ENCODE data around the gene HECTD2.
"Not testable (repeated sequence)": the region's sequence is repeated elsewhere in the genome, so short reads cannot be mapped to it uniquely, and the experiment has no call there.

Gene HECTD2

DNA sequence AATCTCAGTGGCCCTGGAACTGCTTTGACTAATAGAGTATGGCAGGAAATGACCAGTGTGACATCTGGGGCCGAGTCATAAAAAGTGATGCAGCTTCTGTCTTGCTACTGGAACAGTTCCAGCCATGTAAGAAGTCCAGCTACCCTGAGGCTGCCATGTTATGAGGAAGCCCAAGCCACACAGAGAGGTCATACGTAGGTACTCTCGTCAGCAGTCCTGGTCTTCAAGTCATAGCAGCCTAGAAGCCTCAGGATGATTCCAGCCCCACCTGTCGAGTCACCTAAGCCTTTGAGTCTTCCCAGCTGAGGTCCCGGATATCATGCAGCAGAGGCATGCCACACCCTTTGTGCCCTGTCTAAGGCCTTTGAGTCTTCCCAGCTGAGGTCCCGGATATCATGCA is 130.6 kb downstream of the HECTD2 start:
- DNase-seq = no peak

DNA sequence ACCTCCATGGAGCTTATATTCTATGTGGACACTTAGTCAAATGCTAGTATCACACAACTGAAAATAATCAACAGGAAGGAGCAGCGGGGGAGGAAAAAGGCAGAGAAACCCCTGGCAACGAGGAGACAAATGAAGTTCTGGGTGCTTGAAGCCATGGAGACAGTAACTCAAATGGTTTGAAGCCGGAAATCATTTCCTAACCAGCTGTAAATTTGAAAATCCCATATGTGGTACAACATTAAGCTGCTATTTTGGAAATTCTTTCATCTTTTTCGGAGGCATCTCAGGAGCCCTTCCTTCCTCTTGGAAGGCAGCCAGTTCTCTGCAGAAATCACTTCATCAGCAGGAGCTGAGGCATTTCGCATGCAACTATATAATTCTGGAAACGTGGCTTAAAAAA is 131.3 kb downstream of the HECTD2 start:
- peak; percentile 17 for DNase-seq

DNA sequence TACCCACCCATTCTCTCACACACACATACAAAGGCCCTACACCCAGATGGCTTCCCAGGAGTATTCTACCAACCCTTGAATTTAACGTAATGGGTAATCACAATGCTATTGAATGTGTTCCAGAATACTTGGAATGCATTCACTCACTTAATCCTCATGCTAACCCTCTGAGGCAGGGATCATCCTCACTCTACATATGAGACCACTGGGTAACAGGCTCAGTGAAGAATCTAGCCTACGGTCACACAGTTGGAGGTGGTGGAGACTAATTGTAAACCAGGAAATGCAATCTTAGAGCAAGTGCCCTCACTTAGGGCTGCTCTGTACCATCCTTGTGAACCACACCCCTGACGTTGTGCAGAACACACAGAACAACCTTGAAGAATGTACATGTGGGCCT is 135.2 kb downstream of the HECTD2 start:
- DNase-seq = no peak

DNA sequence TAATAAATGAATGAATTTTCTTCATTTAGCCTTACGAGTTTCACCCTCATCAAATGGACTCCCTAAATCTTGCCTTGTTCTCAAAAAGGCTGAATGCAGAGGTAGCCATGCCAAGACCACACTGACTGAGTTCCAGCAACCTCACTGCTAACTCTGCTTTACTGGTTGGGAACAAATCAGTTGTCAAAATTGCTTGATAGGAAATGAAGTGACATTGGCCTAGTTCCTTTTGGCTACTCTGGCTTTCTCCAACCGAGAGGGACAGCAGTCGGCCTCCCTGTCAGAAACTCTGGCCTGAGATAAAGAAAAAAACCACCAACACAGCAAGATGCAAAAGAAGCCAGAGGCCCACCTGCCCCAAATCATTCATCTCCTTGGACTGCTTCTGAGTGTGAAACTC is 135.7 kb downstream of the HECTD2 start:
- DNase-seq = no peak

DNA sequence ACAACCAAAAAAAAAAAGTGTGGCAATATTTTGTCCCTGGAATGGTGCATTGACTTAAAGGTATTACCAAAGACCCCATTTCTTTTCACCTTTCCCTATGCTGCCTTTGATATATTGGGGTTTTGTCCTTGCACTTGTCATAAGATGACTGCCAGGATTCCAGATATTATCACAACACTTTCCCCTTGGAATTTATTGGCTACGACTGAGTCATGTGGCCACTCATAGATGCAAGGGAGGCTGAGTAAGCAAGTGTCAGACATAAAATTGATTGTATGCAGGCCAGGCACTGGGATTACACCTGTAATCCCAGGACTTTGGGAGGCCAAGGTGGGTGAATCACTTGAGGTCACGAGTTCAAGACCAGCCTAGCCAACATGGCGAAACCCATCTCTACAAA is 139.1 kb downstream of the HECTD2 start:
- no peak for DNase-seq

DNA sequence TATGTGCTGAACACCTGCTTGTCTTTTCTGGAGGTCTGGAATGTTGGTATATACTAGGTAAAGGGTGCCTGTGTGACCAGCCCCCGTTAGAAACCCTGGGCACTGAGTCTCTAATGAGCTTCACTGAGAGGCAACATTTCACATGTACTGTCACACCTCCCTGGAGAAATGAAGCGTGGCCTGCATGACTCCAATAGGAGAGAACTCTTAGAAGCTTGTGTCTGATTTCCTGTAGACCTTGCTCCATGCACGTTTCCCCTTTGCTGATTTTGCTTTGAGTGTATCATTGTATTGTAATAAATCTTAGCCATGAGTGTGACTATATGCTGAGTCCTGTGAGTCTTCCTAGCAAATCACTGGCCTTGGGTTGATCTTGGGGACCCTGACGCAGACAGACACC is 139.9 kb downstream of the HECTD2 start:
- DNase-seq = no peak

DNA sequence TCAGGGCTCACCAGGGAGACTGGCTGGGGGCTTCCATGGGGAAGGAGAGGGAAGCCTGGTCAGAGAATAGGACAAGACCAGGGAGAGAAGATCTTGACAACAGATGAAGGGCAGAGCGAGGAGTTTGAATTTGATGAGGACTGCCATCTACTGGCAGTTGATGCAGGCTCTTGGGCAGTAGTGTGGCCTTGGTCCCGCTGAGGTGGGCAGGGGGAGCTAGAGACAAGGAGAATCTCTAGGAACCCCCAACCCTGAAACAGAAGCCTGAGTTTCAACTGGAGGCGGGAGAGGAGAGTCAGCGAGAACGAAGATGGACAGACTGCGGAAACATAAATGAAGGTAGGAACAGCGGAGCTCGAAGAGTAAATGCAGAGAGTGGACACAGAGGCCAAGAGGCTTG is 141.7 kb downstream of the HECTD2 start:
- DNase-seq = no peak

DNA sequence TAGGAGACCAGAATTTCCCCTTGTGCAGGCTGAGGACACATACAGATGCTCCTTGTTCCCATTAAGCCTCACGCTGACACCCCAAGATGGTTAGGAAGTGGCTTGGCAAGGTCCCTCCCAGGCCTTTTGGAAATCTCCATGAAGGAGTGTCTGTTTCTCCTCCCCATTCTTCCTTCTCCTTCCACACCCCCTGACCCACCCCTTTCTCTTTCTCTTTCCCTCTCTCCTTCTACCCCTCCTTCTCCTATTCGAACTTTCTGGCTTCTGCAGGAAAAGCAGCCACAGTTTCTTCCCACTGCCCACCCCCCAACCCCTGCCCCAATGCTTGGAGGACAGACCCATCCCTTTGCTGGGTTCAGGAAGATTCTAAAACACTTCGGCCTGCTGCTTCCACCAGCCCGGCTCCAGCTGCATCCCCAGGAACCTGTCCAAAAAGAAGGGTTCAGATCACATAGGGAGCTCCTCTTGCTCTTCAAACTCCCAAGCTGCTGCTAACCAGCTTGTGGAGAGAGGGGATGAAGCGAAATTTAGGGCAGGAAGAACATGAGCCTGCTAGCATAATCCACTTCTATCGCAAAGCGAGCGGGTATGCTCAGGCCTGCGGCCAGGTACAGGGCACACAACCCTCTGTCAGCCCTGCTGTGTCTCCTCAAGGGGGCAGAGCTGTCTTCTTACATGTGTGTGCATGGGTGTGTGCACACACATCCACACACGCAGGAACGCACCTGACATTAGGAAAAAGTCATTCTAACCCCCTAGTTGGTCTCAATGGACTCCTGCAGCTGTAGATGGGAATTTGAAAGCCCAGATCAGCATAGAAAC is 142.3 kb downstream of the HECTD2 start:
- no peak for DNase-seq

DNA sequence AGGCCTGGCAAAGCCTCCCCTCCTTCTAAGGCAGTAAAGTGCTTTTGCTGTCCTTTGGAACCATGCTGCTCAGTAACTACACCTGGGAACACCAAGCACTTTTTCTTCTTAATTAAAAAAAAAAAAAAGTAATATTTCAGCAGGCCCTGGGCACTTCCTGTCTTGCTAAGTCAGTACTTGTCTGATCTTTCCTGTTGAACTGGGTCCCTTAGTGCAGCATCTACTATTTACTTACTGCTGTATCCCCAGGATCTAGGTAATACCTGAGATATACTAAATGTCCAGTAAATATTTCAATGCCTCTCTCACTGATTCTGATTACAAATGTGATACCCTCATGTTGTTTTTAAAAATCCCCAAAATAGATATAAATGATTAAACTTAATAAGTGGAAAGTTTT is 145.3 kb downstream of the HECTD2 start:
- DNase-seq = no peak

DNA sequence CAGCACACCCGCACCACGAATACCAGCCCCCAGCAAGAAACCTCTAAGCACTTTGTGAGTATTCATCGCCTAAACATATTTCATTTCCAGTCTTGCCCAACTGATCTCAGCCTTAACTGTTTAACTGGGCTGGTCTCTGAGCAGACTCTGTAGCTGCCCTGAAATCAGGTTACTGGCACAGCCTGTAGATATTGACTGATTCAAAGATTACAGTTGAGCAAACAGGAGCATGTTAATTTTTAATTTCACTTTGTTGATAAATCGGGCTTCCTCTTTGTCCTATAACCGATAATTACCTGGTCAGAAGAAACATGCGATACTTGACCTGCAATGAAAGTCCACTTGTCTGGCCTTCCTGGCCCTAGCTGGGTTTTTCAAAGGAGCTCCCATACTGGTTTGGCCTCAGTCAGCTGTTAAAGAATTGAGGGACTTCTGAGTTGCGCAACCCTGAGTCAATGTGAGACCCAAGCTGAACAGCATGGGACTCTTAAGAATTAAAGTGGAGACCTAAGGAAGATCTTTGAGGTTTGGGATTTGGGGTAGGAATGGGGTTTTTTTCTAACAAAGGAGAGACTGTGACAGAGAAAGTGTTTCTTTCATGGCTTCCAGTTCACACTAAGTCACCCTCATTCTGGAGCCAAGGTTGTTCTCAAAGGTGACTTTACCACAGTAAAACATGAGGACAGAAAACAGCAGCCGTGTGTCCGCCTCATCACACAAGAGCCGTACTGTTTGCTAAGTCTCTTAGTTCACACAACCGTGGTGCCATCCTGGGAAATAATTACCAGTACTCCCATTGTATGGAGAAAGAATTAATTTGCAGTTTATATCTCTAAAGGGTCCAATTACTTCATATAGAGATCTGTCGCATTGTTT is 146.8 kb downstream of the HECTD2 start:
- no peak for DNase-seq

DNA sequence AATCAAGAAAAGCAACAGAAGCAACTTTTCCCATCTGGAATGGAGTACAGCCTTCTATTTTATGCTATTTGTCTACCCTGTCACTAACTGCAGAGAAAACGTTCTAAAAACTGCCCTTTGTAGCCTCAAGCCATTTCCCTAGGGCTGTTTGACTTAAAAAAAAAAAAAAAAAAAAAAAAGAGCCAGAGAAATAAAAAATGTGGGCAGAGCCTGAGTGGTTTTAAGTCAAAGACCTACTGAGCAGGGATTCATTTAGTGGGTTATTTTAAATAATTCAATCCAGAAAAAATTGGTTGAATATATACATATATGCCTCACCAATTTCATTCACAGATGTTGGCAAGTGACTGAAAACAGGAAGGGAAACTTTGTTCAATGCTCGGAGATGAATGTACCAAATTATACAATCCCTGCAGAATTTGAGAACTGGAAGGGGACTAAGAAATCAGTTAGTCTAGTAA is 147.5 kb downstream of the HECTD2 start:
- DNase-seq = no peak

DNA sequence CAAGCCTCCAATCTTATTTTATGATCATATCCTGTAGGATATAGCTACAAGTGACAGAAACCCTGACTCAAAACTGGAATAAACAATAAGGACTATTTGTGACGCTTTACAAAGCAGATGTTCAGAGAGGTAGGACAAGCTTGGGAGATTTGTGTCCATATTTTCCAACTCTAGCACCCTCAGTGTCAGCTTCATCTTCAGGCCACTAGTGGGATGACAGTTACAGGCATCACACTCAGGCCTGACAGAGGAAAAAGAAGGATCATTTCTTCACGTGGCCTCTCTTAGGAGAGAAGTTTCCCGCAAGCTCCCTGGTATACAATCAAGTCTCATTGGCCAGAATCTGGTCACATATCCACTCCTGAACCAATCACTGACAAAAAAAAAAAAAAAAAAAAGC is 148.3 kb downstream of the HECTD2 start:
- DNase-seq = no peak

DNA sequence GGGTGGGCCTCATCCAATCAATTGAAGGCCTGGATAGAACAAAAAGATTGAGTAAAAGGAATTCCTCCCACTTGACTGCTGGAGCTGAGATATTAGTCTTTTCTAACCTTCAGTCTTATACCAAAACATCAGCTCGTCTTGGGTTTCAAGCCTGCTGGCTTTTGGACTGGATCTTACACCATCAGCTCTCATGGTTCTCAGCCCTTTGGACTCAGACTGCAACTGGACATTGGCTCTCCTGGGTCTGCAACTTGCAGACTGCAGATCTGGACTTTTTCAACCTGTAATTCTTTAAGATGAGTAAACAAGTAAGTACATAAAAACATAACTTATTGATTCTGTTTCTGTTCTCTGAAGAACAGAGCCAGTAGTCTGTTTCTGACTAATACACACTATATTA is 149.0 kb downstream of the HECTD2 start:
- no peak for DNase-seq

DNA sequence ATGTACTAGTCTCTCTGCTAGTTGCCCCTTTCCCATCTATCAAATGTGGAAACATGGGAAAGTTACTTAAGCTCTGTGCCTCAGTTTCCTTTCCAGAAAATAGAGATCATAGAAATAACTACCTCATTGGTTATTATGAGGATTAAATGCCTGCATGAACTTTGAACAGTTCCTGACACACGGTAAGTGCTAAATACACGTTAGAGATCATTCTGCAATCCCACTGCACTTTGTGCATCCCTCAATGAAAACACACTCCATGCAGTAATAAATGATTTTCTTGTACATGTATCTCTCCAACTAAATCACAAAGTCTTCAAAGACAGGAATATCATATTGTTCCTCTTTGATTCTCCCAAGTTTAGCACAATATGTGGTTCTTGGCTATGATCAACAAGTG is 149.6 kb downstream of the HECTD2 start:
- DNase-seq = no peak

DNA sequence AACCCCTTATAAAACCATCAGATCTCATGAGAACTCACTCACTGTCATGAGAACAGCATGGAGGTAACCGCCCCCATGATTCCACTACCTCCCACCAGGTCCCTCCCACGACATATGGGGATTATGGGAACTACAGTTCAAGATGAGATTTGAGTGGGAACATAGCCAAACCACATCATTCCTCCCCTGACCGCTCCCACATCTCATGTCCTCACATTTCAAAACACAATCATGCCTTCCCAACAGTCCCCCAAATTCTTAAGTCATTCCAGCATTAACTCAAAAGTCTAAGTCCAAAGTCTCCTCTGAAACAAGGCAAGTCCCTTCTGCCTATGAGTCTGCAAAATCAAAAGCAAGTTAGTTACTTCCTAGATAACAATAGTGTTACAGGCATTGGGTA is 150.7 kb downstream of the HECTD2 start:
- not testable (repeated sequence) for DNase-seq

DNA sequence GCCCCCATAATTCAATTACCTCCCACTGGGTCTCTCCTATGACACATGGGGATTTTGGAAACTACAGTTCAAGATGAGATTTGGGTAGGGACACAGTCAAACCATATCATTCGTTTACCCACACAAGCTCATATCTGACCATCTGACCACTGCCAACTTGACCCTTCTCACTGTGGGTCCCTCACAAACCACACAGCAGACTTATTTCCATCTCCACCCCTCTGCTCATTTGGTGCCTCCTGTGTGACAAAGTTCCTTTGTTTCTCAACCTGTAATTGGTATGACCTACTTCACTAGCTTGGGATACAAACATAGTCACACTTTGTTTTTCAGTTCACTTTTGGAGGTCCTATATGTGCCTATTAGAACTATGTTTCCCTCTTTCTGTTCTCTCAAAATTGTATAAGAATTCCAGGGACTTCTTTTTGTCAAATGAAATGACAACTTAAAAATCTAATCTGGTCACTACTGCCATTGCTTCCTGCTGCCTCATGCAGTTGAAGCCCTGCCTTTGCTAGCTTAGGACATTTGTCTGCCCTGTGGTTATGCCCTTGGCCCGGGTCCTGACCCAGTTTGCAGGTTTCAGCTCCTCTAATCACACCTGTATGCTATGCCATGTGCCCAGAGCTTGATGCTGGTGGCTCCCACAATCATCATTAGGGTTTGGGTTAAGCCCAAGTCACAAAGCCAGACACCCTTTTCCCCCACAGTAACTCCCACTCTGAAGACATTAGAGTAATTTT is 152.9 kb downstream of the HECTD2 start:
- DNase-seq = no peak

DNA sequence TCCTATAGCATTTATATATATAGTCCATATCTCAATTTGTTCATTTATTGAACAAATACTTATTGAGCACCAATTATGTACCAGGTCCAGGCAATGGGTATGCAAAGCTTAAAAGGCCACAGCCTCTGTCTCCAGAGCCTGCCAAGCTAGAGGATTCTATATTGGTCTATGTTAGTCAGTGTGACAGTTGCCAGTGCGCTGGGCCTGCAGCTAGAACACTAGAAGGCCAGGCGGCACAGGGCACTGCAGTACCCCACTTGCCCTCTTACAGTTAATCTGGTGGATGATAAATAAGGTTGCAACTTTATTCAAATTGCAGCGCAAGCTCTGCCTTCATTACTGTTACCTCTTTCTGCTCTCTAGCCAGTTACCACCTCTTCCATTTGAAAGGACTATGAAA is 153.9 kb downstream of the HECTD2 start:
- no peak for DNase-seq
